ENCODE data around the gene RGR. TPM values are rescaled to one million over a fixed set of nuclear protein-coding genes. Genes with fewer than 3 reads are reported as not detected.

RGR gene
- total RNA-seq, 2 donors from 2014 or later: not detected

- intact Hi-C loops (cut with DNase I): no loop called here
- TF ChIP-seq CTCF (IDR thresholded peaks at IDR 0.05): no peak
- Histone ChIP-seq H3K27me3 (no peaks in the 10 kb centered on the region), H3K36me3 (no peaks in the 10 kb centered on the region), H3K4me1 (no peaks in the 10 kb centered on the region), H3K27ac (no peak overlapping the region), H3K4me3 (no peak overlapping the region), H3K9ac (ENCODE audit: low read depth in 2 of 2, low read length in 2 of 2) (no peak overlapping the region), H3K9me3 (no peaks in the 10 kb centered on the region)
- no peak for DNase-seq
Measured at GRCh38 chr10:84227810-84228209, 17.0 kb upstream of the RGR start.

GRCh38 chr10:84230359-84230758 lies 14.5 kb upstream of the RGR start:
- intact Hi-C loops (cut with DNase I): no loop called here
- H3K9me3 ChIP-seq: no peaks in the 10 kb centered on the region
- no peak overlapping the region for H3K27ac ChIP-seq
- H3K9ac ChIP-seq (ENCODE audit: low read depth in 2 of 2, low read length in 2 of 2): no peak overlapping the region
- H3K4me3 ChIP-seq: no peak overlapping the region
- DNase-seq: no peak
- TF ChIP-seq CTCF (IDR thresholded peaks at IDR 0.05): no peak
- no peaks in the 10 kb centered on the region for H3K4me1 ChIP-seq
- H3K36me3 ChIP-seq: no peaks in the 10 kb centered on the region
- H3K27me3 ChIP-seq: no peaks in the 10 kb centered on the region

DNA sequence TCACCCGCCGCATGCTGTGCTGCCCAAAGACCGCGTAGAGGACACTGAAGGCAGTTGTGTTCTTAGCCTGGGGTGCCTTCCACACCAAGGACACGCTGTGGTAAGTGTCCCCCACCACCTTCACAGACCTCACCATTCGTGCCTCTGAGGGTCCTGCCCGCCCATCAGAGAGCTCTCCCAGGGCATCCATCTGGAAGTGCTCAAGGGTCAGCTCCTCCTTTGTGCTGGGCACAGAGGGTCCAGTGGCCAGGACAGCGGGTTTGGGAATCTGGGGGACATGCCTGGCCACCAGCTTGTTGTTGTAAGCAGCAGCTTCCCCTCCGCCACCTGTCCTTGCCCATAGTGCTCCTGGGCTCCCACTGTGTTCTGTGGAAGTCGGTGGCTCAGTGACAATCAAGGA lies 12.5 kb upstream of the RGR start:
- Histone ChIP-seq H3K36me3 (no peaks in the 10 kb centered on the region), H3K4me1 (no peaks in the 10 kb centered on the region), H3K9ac (ENCODE audit: low read depth in 2 of 2, low read length in 2 of 2) (no peak overlapping the region), H3K27me3 (no peaks in the 10 kb centered on the region), H3K4me3 (no peak overlapping the region), H3K9me3 (no peaks in the 10 kb centered on the region), H3K27ac (no peak overlapping the region)
- intact Hi-C loops (cut with DNase I): no loop called here
- no peak for DNase-seq
- TF ChIP-seq CTCF (IDR thresholded peaks at IDR 0.05): no peak

DNA sequence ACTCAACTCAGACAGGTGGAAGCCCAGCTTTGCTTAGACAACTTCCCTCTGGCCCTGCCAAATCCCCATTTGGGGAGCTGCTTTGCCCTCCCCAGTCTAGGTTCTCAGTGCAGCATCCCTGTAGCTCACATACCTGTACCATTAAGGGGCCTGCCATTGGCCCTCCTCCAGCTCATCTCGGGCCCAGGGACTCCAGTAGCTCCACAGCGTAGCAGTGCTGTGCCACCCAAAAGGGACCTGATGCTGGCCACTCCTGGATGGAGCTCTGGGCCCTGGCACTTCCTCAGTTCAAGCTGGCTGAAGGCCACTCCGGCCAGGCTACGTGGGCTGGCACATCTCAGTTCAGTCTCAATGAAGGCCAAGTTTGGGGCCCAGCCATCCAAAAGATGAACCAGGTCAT lies 10.9 kb upstream of the RGR start:
- DNase-seq: no peak
- TF ChIP-seq CTCF (IDR thresholded peaks at IDR 0.05): no peak
- no peak overlapping the region for H3K4me3 ChIP-seq
- H3K9ac ChIP-seq (ENCODE audit: low read depth in 2 of 2, low read length in 2 of 2): no peak overlapping the region
- H3K27me3 ChIP-seq: no peaks in the 10 kb centered on the region
- no peak overlapping the region for H3K27ac ChIP-seq
- intact Hi-C loops (cut with DNase I): no loop called here
- H3K4me1 ChIP-seq: no peaks in the 10 kb centered on the region
- no peaks in the 10 kb centered on the region for H3K36me3 ChIP-seq
- no peaks in the 10 kb centered on the region for H3K9me3 ChIP-seq

DNA sequence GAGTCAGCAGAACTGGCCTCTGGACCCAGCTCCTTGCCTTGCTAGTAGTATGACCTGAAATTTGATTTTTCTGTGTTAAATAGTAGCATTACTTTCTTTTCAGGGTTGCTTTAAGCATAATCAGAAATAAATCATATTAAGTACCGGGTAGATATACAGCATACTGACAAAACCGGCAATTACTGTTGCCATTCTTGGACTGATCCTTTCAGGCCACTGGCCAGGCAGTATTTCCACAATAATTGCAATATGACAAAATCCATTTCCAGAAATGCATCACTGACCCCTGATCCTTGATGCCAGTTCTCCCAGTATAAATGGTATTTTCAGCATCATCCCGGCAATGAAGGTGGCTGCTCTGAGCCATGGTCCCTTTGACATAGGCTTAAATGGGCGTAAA lies 10.4 kb upstream of the RGR start:
- no peak for TF ChIP-seq CTCF (IDR thresholded peaks at IDR 0.05)
- intact Hi-C loops (cut with DNase I): no loop called here
- no peak for DNase-seq
- H3K9ac ChIP-seq (ENCODE audit: low read depth in 2 of 2, low read length in 2 of 2): no peak overlapping the region
- no peaks in the 10 kb centered on the region for H3K4me1 ChIP-seq
- H3K27ac ChIP-seq: no peak overlapping the region
- no peaks in the 10 kb centered on the region for H3K9me3 ChIP-seq
- H3K36me3 ChIP-seq: no peaks in the 10 kb centered on the region
- no peaks in the 10 kb centered on the region for H3K27me3 ChIP-seq
- no peak overlapping the region for H3K4me3 ChIP-seq

- TF ChIP-seq CTCF (IDR thresholded peaks at IDR 0.05): no peak
- DNase-seq: no peak
- no peak overlapping the region for H3K27ac ChIP-seq
- H3K4me1 ChIP-seq: no peaks in the 10 kb centered on the region
- intact Hi-C loops (cut with DNase I): no loop called here
- no peak overlapping the region for H3K9ac ChIP-seq (ENCODE audit: low read depth in 2 of 2, low read length in 2 of 2)
- H3K4me3 ChIP-seq: no peak overlapping the region
- no peaks in the 10 kb centered on the region for H3K27me3 ChIP-seq
- no peaks in the 10 kb centered on the region for H3K36me3 ChIP-seq
- H3K9me3 ChIP-seq: no peaks in the 10 kb centered on the region
Measured at GRCh38 chr10:84235096-84235495, 9.8 kb upstream of the RGR start.
